ENCODE results near the gene SCRN2. TPM values are rescaled to one million over a fixed set of nuclear protein-coding genes. Genes with fewer than 3 reads are reported as not detected.

Gene SCRN2
- total and polyA plus RNA-seq, 2 donors (not counting 3 experiments of a cell fraction or from before 2014, with no cell fraction given) = 31.7 to 48.9 TPM

- Histone ChIP-seq H3K9me1 (replicated peaks; ENCODE audit: control insufficient read depth, extremely low read depth, insufficient read depth, low read length) (no peaks in the 10 kb centered on the region), H3K36me3 (ENCODE audit: control insufficient read depth in 2 of 2, extremely low read depth in 1 of 2, insufficient read depth in 2 of 2, low read length in 2 of 2) (no peaks in the 10 kb centered on the region), H3K9me3 (replicated peaks; ENCODE audit: control insufficient read depth, insufficient read depth, low read length) (no peaks in the 10 kb centered on the region), H3K9ac (replicated peaks; ENCODE audit: extremely low read depth, insufficient read depth, low read length) (no peak overlapping the region), H3K27ac (ENCODE audit: insufficient read depth, low read depth, low read length) (no peak overlapping the region), H3K4me2 (ENCODE audit: insufficient read depth, low read length) (no peak overlapping the region), H2AFZ (ENCODE audit: low read depth, low read length) (no peak overlapping the region), H3K27me3 (ENCODE audit: control insufficient read depth in 2 of 2, insufficient read depth in 2 of 2, low read length in 2 of 2) (peaks cover 3 to 11% of the 10 kb centered on the region in 2 experiments), H3K4me3 (replicated peaks in 1 of 3; ENCODE audit: insufficient read depth in 1 of 3, low read depth in 1 of 3, low read length in 3 of 3) (no peak overlapping the region), H3K79me2 (ENCODE audit: control insufficient read depth, insufficient read depth, low read length) (no peaks in the 10 kb centered on the region), H4K20me1 (replicated peaks; ENCODE audit: control insufficient read depth, extremely low read depth, insufficient read depth, low read length) (no peaks in the 10 kb centered on the region), H3K4me1 (ENCODE audit: control insufficient read depth, extremely low read depth, insufficient read depth, low read length) (peaks cover 22% of the 10 kb centered on the region)
- TF ChIP-seq EZH2 (IDR thresholded peaks at IDR 0.05; ENCODE audit: borderline replicate concordance, low read depth, low read length, severe bottlenecking) (no peak), FOS (IDR thresholded peaks at IDR 0.05; ENCODE audit: borderline replicate concordance, insufficient read depth, low read length) (no peak), POLR2A (IDR thresholded peaks at IDR 0.05; ENCODE audit: low read depth, low read length) (no peak), MAX (IDR thresholded peaks at IDR 0.05; ENCODE audit: insufficient read depth, insufficient read length) (no peak), MYC (IDR thresholded peaks at IDR 0.05; ENCODE audit: low read depth, low read length) (no peak), JUN (IDR thresholded peaks at IDR 0.05; ENCODE audit: borderline replicate concordance, insufficient read depth, insufficient read length, low read depth) (no peak), GATA2 (IDR thresholded peaks at IDR 0.05; ENCODE audit: insufficient read depth, insufficient read length, low read depth, low read length) (no peak), CTCF (IDR thresholded peaks at IDR 0.05; ENCODE audit: extremely low read depth in 1 of 2, insufficient read depth in 1 of 2, low read depth in 1 of 2, low read length in 2 of 2) (no peak), POLR2AphosphoS5 (IDR thresholded peaks at IDR 0.05; ENCODE audit: insufficient read depth, low read depth, low read length) (no peak)
- FAIRE-seq (no peak), DNase-seq (ENCODE audit: low read depth, low spot score) (no peak)
- ChIA-PET CTCF (interaction anchor here (7.2 to 10.2 kb wide), 2 partner anchors 7 to 36 kb away, joined by 48 to 367 read pairs; no protein-coding TSS in a partner anchor), POLR2A (no interaction called here)
- dilution Hi-C loops (cut with MboI; ENCODE audit: extremely low pct_ligation_motif_present, low sequenced_read_pairs) = no loop called here
- intact Hi-C loops (cut with micrococcal nuclease) = no loop called here
- BruUV-seq (replicated peaks) = no TSS peak
Measured at GRCh38 chr17:47852113-47852949, 11.3 kb upstream of the SCRN2 start.

Data from endothelial cell of umbilical vein (primary cell).